ENCODE measurements around the gene DHODH.

GRCh38 chr16:71963125-71963875, 45.2 kb upstream of the DHODH start:
- TF ChIP-seq, protein P1, sequence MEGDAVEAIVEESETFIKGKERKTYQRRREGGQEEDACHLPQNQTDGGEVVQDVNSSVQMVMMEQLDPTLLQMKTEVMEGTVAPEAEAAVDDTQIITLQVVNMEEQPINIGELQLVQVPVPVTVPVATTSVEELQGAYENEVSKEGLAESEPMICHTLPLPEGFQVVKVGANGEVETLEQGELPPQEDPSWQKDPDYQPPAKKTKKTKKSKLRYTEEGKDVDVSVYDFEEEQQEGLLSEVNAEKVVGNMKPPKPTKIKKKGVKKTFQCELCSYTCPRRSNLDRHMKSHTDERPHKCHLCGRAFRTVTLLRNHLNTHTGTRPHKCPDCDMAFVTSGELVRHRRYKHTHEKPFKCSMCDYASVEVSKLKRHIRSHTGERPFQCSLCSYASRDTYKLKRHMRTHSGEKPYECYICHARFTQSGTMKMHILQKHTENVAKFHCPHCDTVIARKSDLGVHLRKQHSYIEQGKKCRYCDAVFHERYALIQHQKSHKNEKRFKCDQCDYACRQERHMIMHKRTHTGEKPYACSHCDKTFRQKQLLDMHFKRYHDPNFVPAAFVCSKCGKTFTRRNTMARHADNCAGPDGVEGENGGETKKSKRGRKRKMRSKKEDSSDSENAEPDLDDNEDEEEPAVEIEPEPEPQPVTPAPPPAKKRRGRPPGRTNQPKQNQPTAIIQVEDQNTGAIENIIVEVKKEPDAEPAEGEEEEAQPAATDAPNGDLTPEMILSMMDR (IDR thresholded peaks at IDR 0.05; ENCODE audit: low read length), result no peak
- TF ChIP-seq EZH2 (IDR thresholded peaks at IDR 0.05; ENCODE audit: borderline replicate concordance, low read length), result no peak

Measured in OCI-LY1 (cell line).